GM12865 (cell line): ENCODE data around the gene IL4R.
"Not testable (repeated sequence)": the region's sequence is repeated elsewhere in the genome, so short reads cannot be mapped to it uniquely, and the experiment has no call there.

ENCODE experiments used
- DNase-seq: peaks from one replicate; pipeline ENCODE4 v3.0.0; 2010; ENCODE audit warnings: low read depth
- H3K4me3 ChIP-seq: 2 replicates; pipeline ENCODE4 v1.5.1; 2011; ENCODE audit warnings: mild to moderate bottlenecking, low read depth, low read length, control low read depth
- TF ChIP-seq, protein P1 (sequence below): IDR thresholded peaks from 2 replicates; pipeline ENCODE4 v1.5.1; 2011; ENCODE audit warnings: low read length, control low read depth, low read depth, inconsistent platforms; ENCODE audit not compliant: insufficient read depth; ENCODE audit errors: missing control alignments

Gene IL4R

DNA sequence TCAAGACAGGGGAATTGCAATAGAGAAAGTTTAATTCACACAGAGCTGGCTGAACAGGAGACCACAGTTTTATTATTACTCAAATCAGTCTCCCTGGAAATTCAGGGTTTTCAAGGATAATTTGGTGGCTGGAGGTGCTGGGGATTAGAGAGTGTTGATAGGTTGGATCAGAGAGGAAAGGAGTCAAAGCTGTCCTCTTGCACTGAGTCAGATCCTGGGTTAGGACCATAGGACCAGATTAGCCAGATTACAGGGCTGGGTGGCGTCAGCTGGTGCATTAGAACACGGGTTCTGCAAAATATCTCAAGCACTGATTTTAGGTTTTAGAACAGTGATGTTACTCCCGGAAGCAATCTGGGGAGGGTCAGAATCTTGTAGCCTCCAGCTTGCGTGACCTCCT is 43.4 kb upstream of the IL4R start:
- no peak overlapping the region for H3K4me3 ChIP-seq
- DNase-seq: no peak
- TF ChIP-seq, protein P1, sequence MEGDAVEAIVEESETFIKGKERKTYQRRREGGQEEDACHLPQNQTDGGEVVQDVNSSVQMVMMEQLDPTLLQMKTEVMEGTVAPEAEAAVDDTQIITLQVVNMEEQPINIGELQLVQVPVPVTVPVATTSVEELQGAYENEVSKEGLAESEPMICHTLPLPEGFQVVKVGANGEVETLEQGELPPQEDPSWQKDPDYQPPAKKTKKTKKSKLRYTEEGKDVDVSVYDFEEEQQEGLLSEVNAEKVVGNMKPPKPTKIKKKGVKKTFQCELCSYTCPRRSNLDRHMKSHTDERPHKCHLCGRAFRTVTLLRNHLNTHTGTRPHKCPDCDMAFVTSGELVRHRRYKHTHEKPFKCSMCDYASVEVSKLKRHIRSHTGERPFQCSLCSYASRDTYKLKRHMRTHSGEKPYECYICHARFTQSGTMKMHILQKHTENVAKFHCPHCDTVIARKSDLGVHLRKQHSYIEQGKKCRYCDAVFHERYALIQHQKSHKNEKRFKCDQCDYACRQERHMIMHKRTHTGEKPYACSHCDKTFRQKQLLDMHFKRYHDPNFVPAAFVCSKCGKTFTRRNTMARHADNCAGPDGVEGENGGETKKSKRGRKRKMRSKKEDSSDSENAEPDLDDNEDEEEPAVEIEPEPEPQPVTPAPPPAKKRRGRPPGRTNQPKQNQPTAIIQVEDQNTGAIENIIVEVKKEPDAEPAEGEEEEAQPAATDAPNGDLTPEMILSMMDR: no peak

DNA sequence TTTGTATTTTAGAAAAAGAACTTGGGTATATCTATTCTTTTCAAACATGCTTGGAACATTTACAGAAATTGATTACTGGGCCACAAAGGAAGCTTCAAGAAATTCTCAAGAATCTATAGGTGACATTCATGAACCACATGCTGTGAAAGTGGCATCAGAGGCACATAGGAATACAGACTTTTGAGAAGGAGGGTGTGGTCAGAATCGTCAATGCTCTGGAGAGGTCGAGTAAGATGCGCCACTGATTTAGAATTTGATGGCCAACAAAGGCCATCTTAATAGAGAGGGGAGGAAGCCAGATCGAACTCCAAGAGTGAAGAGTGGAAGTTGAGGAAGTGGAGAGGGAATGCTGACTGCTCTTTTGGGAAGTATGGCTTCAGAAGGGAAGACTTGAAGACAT is 41.7 kb upstream of the IL4R start:
- TF ChIP-seq, protein P1: no peak
- H3K4me3 ChIP-seq: no peak overlapping the region
- DNase-seq: no peak

DNA sequence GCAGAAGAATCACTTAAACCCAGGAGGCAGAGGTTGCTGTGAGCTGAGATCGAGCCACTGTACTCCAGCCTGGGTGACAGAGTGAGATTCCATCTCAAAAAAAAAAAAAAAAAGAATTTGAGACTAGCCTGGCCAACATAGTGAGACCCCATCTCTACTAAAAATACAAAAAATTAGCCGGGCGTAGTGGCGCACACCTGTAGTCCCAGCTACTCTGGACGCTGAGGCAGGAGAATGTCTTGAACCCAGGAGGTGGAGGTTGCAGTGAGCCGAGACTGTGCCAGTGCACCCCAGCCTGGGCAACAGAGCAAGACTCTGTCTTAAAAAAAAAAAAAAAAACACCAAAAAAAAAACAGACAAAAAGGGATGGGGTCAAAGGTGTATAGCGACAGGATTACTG is 41.1 kb upstream of the IL4R start:
- not testable (repeated sequence) for DNase-seq, H3K4me3 ChIP-seq

DNA sequence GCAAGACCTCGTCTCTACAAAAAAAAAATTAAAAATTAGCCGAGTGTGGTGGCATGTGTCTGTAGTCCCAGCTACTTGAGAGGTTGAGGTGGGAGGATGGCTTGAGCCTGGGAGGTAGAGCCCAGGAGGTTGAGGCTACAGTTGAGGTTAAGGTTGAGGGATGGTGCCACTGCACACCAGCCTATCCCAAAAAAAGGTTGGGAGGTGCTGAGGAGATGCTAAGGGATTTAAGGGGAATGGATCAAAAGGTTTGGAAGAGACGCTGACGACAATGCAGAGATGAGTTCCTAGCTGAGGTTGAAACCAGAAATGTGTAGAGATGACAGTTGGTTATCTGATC is 40.5 kb upstream of the IL4R start:
- no peak for DNase-seq
- no peak overlapping the region for H3K4me3 ChIP-seq
- TF ChIP-seq, protein P1: no peak

DNA sequence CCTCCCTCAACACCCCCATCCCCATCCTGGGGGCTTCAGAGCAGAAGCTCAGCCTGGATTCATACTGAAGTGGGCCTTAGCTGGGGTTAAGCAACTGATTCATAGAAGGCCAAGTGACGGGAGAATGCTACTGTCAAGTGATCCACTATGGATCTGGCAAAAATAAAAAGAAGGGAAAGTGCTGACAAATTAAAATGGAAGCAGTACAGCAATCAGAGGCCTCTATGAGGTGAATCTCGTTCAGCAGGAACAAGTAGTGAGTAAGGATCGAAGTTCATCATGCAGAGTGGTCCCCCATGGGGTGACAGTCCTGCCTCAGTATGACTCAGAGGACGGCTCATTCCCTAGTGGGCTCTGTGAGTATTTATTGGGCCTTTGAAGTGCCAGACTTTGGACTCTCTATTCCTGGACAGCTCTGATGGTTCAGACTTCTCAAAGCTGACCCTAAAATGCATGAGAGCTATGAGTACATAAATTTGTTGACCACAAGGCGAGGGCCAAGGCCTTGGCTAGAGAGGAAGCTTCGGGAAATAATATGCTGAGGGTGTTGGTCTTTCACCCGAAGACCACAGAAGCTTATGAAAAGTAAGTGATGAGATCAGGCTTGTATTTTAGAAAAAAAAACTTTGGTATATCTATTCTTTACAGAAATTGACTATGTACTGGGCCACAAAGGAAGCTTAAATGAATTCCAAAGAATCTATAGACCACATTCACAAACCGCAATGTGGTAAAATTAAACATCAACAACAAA is 39.9 kb upstream of the IL4R start:
- DNase-seq: no peak
- TF ChIP-seq, protein P1: no peak
- no peak overlapping the region for H3K4me3 ChIP-seq

DNA sequence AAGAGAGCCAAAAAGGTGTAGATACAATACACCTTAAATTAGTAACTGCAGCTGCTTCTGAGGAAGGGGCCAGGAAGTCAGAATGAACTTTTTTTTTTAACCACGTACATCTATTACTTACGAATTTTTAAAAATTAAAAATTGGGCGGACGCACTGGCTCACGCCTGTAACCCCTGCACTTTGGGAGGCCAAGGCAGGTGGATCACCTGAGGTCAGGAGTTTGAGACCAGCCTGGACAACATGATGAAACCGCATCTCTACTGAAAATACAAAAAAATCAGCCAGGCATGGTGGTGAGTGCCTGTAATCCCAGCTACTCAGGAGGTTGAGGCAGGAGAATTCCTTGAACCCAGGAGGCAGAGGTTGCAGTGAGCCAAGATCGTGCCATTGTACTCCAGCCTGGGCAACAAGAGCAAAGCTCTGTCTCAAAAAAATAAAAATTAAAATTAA is 39.3 kb upstream of the IL4R start:
- not testable (repeated sequence) for DNase-seq, H3K4me3 ChIP-seq

DNA sequence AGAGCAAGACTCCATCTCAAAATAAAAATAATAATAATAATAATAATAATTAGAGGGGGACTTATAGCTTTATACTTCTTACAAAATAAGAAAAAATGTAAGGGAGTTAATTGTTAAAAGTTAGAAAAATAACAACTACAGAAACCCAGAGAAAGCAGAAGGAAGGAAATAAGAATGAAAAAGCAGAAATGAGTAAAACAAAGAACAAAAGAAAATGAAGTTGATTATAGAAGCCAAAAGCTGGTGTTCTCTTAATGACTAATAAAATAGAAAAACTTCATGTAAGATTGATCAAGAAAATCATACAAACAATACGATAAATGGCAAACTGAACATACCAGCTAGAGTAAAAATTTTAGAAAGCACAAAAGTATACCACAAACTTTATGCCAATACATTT is 38.4 kb upstream of the IL4R start:
- no peak for DNase-seq
- TF ChIP-seq, protein P1: no peak
- H3K4me3 ChIP-seq: no peak overlapping the region

DNA sequence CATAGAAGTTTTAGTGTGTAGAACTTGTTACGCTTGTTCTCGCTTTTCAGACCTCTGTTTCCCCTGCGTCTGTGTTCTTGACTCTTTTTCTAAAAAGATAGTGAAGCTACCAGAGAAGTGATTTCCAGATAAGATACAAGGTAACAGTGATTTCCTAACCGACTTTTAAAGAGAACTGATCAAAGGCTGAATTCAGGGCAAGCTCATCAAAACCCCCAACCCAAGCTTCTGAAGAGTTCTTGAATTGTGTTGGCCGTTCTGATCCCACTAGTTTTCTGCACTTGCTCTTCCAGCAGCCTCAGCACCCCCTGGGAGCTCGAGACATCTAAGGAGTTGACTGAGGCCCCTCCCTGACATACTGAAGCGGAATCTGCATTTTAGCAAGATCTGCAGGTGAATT is 32.5 kb upstream of the IL4R start:
- DNase-seq: no peak
- no peak overlapping the region for H3K4me3 ChIP-seq
- TF ChIP-seq, protein P1: no peak
